Hepatic stellate cell (primary cell): ENCODE results near the gene CSTPP1.

Source experiments
- DNase-seq: peaks from one replicate; pipeline ENCODE4 v3.0.0; 2011; ENCODE audit warnings: low spot score

Gene CSTPP1

GRCh38 chr11:47161134-47161854 is 224.7 kb downstream of the CSTPP1 start:
- DNase-seq, result peak; percentile 90

GRCh38 chr11:47161890-47162289 is 225.3 kb downstream of the CSTPP1 start:
- no peak for DNase-seq

GRCh38 chr11:47162426-47162825 is 225.9 kb downstream of the CSTPP1 start:
- no peak for DNase-seq

- DNase-seq, result no peak
Measured at GRCh38 chr11:47163193-47163592, 226.6 kb downstream of the CSTPP1 start.

GRCh38 chr11:47163898-47164297 is 227.3 kb downstream of the CSTPP1 start:
- no peak for DNase-seq

GRCh38 chr11:47164321-47164720 is 227.8 kb downstream of the CSTPP1 start:
- DNase-seq, result no peak

GRCh38 chr11:47165253-47165840 is 228.8 kb downstream of the CSTPP1 start:
- no peak for DNase-seq

GRCh38 chr11:47166368-47166767 is 229.8 kb downstream of the CSTPP1 start:
- DNase-seq, result no peak

GRCh38 chr11:47171061-47171838 is 234.7 kb downstream of the CSTPP1 start:
- no peak for DNase-seq

- no peak for DNase-seq
Measured at GRCh38 chr11:47171856-47172255, 235.3 kb downstream of the CSTPP1 start.

GRCh38 chr11:47172740-47173336 is 236.3 kb downstream of the CSTPP1 start:
- DNase-seq, result no peak

- DNase-seq, result no peak
Measured at GRCh38 chr11:47175746-47176327, 239.3 kb downstream of the CSTPP1 start.

GRCh38 chr11:47176328-47177228 is 240.0 kb downstream of the CSTPP1 start, which contains the start of gene ARFGAP2:
Gene ARFGAP2 (minus strand): TSS chr11:47176879. CDS start chr11:47176853, 26 bp downstream.
- DNase-seq, result peak; percentile 100

GRCh38 chr11:47177229-47177845 is 240.8 kb downstream of the CSTPP1 start:
- DNase-seq, result peak; percentile 75

GRCh38 chr11:47177846-47178245 is 241.3 kb downstream of the CSTPP1 start:
- no peak for DNase-seq

- no peak for DNase-seq
Measured at GRCh38 chr11:47178316-47178715, 241.8 kb downstream of the CSTPP1 start.

GRCh38 chr11:47178737-47179654 is 242.4 kb downstream of the CSTPP1 start:
- no peak for DNase-seq

GRCh38 chr11:47179655-47179991 is 243.1 kb downstream of the CSTPP1 start:
- peak; percentile 67 for DNase-seq

- DNase-seq, result no peak
Measured at GRCh38 chr11:47180006-47180787, 243.6 kb downstream of the CSTPP1 start.
